Brain microvascular endothelial cell (primary cell): ENCODE results near the gene CNTROB.

Source experiments
- DNase-seq: peaks from one replicate; pipeline ENCODE4 v3.0.0-alpha.2; 2020
- H3K27ac ChIP-seq: fragments of 250-450 bp; sonication (Bioruptor Pico); 2 replicates; pipeline ENCODE4 v1.5.1; 2020; ENCODE audit warnings: mild to moderate bottlenecking, moderate library complexity
- H3K27me3 ChIP-seq: fragments of 250-450 bp; sonication (Bioruptor Pico); replicated peaks from 2 replicates; pipeline ENCODE4 v1.5.1; 2020; ENCODE audit warnings: mild to moderate bottlenecking
- H3K36me3 ChIP-seq: fragments of 250-450 bp; sonication (Bioruptor Pico); replicated peaks from 2 replicates; pipeline ENCODE4 v1.5.1; 2020; ENCODE audit warnings: mild to moderate bottlenecking
- H3K4me3 ChIP-seq: 2 replicates; pipeline ENCODE4 v1.5.1; 2011; ENCODE audit warnings: low read depth, mild to moderate bottlenecking, control low read depth, low read length, moderate library complexity
- in situ Hi-C: cut with HindIII; loops from 2 replicates; pipeline ENCODE4 v1.10.0; 2017; ENCODE audit warnings: low sequenced_read_pairs, low pct_ligation_motif_present
- TF ChIP-seq, protein P1 (sequence below): IDR thresholded peaks from 2 replicates; pipeline ENCODE4 v1.5.1; 2011; ENCODE audit warnings: low read depth, mild to moderate bottlenecking, moderate library complexity, low read length, control low read depth, inconsistent platforms; ENCODE audit errors: missing control alignments

The CNTROB gene

DNA sequence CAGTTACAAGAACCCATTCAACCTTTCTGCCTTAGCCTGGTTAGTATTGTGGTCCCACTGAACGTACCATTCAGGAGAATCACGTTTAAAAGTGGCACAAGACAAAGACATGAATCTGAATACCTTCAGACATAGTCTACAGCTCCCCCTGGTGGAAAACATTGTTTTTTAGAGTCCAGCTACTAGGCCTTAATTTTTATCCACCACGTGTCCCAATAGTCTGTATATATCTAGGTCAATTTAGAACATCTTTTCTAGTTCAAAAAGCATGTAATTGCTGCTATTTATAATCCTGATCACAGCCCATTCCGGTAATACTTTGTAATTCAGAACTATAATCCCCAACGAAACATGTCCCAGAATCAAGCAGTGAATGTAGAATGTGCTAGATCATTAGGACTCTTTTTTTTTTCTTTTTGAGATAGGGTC lies 56.8 kb downstream of the CNTROB start:
- Histone ChIP-seq H3K27me3 (no peaks in the 10 kb centered on the region), H3K27ac (no peak overlapping the region), H3K36me3 (no peaks in the 10 kb centered on the region), H3K4me3 (no peak overlapping the region)
- DNase-seq, result peak; percentile 85
- in situ Hi-C loops, result no loop called here
- TF ChIP-seq, protein P1, sequence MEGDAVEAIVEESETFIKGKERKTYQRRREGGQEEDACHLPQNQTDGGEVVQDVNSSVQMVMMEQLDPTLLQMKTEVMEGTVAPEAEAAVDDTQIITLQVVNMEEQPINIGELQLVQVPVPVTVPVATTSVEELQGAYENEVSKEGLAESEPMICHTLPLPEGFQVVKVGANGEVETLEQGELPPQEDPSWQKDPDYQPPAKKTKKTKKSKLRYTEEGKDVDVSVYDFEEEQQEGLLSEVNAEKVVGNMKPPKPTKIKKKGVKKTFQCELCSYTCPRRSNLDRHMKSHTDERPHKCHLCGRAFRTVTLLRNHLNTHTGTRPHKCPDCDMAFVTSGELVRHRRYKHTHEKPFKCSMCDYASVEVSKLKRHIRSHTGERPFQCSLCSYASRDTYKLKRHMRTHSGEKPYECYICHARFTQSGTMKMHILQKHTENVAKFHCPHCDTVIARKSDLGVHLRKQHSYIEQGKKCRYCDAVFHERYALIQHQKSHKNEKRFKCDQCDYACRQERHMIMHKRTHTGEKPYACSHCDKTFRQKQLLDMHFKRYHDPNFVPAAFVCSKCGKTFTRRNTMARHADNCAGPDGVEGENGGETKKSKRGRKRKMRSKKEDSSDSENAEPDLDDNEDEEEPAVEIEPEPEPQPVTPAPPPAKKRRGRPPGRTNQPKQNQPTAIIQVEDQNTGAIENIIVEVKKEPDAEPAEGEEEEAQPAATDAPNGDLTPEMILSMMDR, result peak; percentile 53

DNA sequence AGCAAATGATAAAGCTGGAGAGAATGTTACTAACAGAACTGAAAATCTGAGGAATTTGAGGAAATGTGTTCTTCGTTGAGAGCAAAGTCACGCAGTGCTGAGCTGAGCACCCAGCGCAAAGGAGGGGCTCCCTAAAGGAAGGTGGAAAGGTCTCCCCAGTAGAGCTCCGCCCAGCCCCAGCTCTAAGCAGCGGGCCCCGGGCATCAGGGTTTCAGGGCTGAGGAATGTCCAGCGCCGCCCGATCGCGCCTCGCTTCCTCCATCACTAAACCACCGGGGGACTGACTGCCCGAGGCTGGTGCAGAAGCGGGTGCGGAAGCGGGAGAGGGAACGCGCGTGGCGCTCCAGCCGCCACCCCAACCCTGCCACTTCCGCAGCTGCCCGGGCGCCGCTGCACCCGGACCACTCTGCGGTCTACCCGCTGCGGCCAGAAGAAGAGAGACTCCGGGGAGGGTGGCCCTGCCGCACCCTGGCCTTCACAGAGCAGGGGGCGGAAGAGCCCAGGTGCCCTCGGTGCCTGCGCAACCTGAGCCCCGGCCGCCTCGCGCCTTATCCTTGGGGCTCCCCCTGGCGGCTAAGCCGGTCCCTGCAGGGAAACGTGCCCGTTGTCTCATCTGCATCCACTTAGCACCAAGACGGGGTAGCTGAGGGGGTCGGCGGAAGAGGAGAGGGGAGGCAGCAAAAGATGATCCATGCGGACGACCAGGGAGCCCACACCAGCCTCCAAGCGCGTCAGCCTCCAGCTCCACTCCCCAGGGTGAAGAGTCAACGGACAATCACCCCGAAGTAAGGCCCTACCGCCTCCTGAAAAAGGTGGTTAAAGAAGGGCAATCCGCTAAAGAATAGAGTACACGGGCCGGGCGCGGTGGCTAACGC lies 58.0 kb downstream of the CNTROB start:
- TF ChIP-seq, protein P1, result peak; percentile 96
- in situ Hi-C loops, result no loop called here
- H3K27ac ChIP-seq, result no peak overlapping the region

DNA sequence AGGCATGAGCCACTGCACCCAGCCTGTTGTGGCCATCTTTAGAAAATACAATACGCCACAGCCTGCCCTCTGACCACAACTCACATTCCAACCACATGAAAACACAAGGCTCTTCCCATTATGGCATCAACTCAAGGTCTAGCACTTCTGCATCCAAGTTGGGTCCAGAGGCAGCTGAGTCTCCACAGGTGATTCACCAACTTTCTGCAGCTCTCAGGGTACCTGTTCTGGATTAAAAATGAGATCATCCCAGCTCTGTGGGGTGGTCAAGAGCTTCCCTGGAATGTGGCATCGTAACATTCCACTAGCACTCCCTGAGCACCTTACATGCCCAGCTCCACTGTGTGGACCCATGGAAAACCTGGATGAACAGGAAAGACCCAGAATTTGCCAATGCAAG lies 60.5 kb downstream of the CNTROB start:
- Histone ChIP-seq H3K27ac (no peak overlapping the region), H3K36me3 (no peaks in the 10 kb centered on the region), H3K4me3 (no peak overlapping the region), H3K27me3 (no peaks in the 10 kb centered on the region)
- DNase-seq, result peak; percentile 38
- in situ Hi-C loops, result no loop called here
- TF ChIP-seq, protein P1, result no peak

More for the DNA sequence above, 58.0 kb downstream of the CNTROB start:
- H3K27me3 ChIP-seq, result no peaks in the 10 kb centered on the region
- DNase-seq, result peak; percentile 53
- peak overlapping the region; percentile 58 for H3K4me3 ChIP-seq
- no peaks in the 10 kb centered on the region for H3K36me3 ChIP-seq

DNA sequence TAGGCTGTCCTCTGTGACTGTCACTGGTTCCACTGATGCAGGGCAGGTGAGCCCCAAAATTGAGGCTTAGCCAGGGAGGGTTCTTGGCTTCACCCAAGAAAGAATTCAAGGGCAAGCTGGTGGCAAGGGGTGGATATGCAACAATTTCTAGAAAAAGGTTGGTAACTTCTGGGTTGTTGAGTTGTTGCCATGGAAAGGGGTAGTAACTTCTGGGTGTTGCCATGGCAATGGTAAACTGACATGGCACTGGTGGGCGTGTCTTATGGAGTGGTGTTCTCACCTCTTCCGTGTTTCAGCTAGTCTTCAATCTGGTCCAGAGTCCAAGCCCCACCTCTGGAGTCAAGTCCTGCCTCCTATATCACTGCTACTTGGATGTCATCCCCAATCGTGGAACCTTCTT lies 60.9 kb downstream of the CNTROB start:
- in situ Hi-C loops, result no loop called here
- Histone ChIP-seq H3K27ac (no peak overlapping the region), H3K27me3 (no peaks in the 10 kb centered on the region), H3K4me3 (no peak overlapping the region), H3K36me3 (no peaks in the 10 kb centered on the region)
- TF ChIP-seq, protein P1, result no peak
- no peak for DNase-seq

DNA sequence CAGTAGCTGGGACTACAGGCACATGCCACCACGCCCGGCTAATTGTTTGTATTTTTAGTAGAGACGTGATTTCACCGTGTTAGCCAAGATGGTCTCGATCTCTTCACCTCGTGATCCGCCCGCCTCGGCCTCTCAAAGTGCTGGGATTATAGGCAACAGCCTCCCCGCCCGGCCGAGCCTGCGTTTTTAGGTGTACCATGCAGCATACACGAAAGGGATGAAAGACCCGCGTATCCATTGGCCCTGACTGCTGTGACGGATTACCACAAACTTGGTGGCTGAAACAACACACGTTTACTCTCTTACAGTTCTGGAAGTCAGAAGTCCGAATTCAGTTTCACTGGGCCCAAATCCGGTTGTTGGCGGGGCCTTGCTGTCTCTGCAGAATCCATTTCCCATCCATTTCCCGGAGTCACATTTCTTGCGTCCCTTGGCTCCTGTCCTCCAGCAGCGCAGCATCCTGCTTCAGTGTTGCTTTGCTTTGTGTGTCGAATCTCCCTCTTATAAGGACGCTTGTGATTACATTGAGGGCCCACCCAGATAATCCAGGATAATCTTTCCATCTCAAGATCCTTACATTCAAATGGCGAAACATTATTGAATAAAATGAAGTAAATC lies 62.1 kb downstream of the CNTROB start:
- no peak overlapping the region for H3K27ac ChIP-seq
- DNase-seq, result no peak
- in situ Hi-C loops, result no loop called here
- TF ChIP-seq, protein P1, result no peak
- no peaks in the 10 kb centered on the region for H3K36me3 ChIP-seq
- H3K4me3 ChIP-seq, result no peak overlapping the region
- no peaks in the 10 kb centered on the region for H3K27me3 ChIP-seq
